Epithelial cell of esophagus (primary cell): ENCODE results near the gene RALGPS1.
A peak's percentile ranks its signal among the peaks of the same experiment; 100 is the strongest.

Experiments used
- DNase-seq: peaks from one replicate; pipeline ENCODE4 v3.0.0; 2010; ENCODE audit warnings: low read depth
- H3K4me3 ChIP-seq: 2 replicates; pipeline ENCODE4 v1.5.1; 2011; ENCODE audit warnings: mild to moderate bottlenecking, low read length, control low read depth
- CTCF ChIP-seq: IDR thresholded peaks from 2 replicates; pipeline ENCODE4 v1.5.1; 2011; ENCODE audit warnings: low read depth, mild to moderate bottlenecking, low read length, control low read depth, inconsistent platforms; ENCODE audit not compliant: insufficient read depth; ENCODE audit errors: missing control alignments

RALGPS1 gene

DNA sequence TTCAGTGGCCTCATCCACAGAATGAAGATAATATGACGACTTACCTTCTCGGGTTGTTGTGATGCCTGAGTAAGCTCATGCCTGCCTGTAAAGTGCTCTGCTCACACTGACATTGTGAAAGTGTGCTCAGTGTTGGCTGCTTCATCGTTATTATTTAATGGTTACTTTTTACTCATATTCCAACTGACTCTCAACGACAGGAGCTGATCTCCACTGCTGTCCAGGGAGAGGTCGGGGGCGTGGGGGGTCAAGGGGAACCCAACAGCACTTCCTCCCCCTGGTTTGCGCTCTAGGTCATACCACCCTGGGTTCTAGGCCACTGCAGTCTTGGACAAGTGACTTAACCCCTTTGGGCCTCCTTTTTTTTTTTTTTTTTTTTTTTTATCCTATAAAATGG, 260.7 kb downstream of the RALGPS1 start:
- H3K4me3 ChIP-seq: no peak overlapping the region

DNA sequence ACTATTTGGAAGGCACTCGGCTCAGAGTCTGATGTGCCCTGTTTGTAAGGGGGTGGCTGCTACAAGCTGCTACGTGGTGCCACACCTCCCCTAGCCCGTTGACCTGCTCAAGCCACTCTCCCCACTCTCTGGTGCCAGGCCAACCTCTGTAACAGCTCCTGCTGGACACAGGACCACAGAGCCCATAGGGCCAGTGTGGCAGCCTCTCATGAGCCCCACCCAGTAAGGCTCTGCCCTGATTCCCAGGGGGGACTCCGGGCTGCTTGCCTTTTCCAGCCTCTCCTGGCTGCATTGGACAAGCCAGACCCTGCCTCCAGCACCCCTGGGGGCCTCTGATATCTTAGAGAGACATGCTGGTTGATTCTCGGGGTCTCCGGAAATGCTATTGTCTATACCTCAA, 261.2 kb downstream of the RALGPS1 start:
- no peak for TF ChIP-seq CTCF
- no peak overlapping the region for H3K4me3 ChIP-seq
- DNase-seq: no peak

More for the DNA sequence above, 260.7 kb downstream of the RALGPS1 start:
- no peak for DNase-seq
- TF ChIP-seq CTCF: no peak

GRCh38 chr9:127176631-127177030, 262.0 kb downstream of the RALGPS1 start:
- DNase-seq: no peak
- TF ChIP-seq CTCF: no peak
- no peak overlapping the region for H3K4me3 ChIP-seq

DNA sequence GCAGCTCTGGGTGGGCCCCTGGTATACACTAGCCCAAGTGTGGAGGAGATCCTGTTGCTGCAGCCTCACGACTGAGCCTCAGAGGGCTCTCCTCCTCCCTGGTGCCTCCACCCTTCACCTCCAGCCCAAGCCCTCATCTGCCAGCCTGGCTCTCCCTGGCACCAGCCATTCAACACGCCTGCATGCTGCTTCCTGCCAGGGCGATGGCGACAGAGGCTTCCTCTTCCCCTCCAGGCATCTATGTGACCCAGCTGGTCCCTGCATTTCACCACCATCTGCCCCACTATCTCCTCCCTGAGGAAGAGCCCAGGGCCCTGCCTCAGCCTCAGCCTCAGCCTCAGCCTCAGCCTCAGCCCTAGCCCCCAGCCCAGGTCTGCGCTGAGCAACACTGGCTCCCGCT, 262.6 kb downstream of the RALGPS1 start:
- TF ChIP-seq CTCF: no peak
- H3K4me3 ChIP-seq: no peak overlapping the region

GRCh38 chr9:127177665-127178265, 263.2 kb downstream of the RALGPS1 start:
- no peak for TF ChIP-seq CTCF

More for the DNA sequence above, 262.6 kb downstream of the RALGPS1 start:
- DNase-seq: peak; percentile 18

GRCh38 chr9:127178686-127179632, 264.4 kb downstream of the RALGPS1 start:
- TF ChIP-seq CTCF: no peak
- no peak overlapping the region for H3K4me3 ChIP-seq
- no peak for DNase-seq

More at GRCh38 chr9:127177665-127178265, 263.2 kb downstream of the RALGPS1 start:
- DNase-seq: no peak
- H3K4me3 ChIP-seq: no peak overlapping the region
